Measurements from ENCODE around the gene CLSTN2.
A peak's percentile ranks its signal among the peaks of the same experiment; 100 is the strongest.

The CLSTN2 gene

DNA sequence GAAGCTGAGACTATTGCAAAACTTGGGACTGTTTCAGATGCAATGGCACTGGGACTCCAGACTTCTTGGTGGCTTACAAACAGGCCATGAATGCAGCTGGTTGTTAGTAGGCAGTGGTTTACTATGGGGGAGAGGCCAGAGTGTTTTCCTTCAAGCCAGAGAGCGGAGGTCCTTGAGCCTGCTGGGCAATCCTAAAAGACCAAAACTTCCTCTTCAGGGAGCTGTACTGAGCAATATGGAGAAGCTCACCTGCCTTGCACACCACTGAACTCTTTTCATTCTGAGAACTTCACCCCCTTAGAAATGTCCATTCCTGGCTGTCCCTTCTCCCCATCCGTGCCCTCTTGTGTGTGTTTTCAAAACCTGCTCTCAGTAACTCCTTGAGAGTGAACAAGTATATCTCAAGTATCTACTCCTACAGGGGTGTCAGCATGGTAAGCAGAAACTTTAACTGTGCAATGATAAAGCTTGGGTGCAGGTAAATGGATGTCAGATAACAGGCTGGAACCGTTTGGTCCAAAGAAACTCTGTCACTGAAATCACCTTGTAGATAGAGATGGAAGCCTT is 213.9 kb downstream of the CLSTN2 start:
- DNase-seq (ENCODE audit: low spot score) = no peak

DNA sequence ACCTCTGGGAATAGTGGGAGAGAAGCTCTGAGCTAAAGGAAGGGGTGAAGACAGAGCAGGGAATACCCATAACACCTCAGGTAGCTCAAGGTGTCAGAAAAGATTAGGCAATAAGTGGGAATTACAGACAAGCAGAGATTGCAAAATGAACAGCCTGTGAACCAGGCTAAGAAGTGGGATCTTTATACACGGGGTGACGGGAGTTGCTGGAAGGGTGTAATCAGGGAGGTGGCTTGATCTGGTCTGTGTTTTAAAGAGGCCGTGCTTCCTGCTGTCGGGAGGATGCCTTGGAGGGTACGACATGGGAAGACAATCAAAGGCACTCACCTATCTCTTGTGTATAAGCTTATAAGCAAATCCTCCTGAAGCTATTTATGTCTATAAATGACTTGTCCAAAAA is 216.3 kb downstream of the CLSTN2 start:
- DNase-seq (ENCODE audit: low spot score) = no peak

DNA sequence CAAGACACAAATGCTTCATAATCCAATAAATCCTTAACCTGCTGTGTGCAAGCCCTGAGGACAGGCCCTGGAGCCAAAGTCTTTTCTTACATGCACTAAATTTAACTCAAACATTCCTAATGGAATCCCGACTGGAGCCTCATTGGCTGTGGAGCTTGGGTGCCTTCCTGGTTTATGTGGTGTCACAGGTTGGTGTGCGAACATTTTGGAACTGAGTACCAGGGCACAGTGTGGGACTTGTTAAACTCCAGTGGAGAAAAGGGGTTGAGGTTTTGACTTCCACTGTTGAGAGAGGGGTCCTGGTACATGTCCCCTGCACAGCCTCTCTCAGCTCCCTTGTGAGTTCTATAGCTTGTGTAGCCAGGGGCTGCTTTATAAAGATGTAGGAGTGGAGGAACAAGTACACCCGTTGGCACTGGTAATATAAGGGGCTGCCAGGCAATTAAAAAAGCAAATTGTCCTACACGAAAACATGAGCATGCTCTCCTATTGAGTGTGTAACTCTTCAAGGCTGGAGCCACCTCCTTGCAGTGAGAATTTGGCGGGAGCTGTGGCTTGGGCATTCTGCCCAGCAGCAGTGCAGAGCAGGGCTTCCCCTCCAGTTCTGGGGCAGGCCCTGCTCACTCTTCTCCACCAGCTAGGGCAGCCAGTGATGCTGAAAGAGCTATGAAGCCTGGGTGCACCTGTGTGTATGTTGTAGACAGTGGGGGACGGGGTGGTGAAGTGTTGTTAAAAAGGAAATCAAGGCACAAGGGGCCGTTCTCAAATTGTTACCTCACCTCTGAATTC is 218.1 kb downstream of the CLSTN2 start:
- no peak for DNase-seq (ENCODE audit: low spot score)

DNA sequence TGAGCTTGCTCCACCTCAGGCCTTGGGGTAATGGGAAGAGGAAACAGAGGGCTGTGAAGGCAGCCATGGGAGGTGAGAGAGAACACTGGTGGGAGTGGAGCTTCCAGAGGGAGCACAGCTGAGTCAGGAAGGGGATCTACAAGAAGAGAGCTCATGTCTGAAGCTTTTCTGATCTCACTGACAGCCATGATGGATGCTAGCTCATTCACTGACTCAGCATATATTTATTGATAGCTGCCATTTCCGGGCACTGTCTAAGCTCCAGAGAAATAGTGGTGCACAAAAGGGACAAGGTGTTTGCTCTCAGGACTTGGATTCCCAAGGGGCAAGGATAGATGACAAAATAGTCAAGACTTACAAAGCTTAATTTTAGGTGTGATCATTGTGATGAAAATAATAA is 218.8 kb downstream of the CLSTN2 start:
- DNase-seq (ENCODE audit: low spot score) = no peak

DNA sequence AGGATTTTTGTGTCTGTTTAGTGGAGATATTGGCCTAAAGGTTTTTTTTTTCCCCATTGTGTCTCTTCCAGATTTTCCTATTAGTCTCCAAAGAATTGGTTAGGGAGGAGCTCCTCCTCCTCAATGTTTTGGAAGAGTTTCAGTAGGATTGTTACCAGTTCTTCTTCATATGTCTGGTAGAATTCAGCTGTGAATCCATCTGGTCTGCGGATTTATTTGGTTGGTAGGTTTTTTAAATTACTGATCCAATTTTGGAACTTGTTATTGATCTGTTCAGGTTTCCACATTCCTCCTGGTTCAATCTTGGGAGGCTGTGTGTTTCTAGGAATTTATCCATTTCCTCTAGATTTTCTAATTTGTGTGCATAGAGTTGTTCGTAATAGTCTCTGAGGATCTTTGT is 222.2 kb downstream of the CLSTN2 start:
- DNase-seq (ENCODE audit: low spot score) = no peak

DNA sequence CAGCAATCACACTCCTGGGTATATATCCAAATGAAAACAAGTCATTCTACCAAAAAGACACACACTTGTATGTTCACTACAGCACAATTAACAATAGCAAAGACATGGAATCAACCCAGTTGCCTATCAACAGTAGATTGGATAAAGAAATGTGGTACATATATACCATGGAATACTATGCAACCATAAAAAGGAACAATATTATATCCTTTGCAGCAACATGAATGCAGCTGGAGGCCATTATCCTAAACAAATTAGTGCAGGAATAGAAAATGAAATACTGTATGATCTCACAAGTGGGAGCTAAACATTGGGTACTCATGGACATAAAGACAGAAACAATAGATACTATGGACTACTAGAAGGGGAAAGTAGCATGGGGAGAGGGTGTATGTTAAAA is 224.7 kb downstream of the CLSTN2 start:
- no peak for DNase-seq (ENCODE audit: low spot score)

DNA sequence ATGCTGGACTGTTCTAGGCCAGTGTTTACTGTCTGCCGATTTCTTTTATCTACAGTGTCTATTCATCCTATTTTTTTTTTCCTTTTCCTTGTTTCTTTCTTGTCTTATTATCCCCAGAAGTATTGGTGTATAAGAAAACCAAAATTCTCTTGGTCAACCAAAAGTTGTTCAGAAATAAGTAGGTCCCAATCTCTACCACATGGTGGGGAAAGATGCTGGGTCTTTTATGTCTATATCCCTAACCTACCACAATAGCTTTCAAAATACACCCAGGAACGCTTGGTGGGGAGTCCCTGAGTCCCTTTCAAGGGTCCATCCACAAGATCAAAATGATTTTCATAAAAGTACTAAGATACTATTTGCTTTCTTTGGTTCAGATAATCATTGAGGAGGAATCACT is 225.6 kb downstream of the CLSTN2 start:
- DNase-seq (ENCODE audit: low spot score) = no peak

DNA sequence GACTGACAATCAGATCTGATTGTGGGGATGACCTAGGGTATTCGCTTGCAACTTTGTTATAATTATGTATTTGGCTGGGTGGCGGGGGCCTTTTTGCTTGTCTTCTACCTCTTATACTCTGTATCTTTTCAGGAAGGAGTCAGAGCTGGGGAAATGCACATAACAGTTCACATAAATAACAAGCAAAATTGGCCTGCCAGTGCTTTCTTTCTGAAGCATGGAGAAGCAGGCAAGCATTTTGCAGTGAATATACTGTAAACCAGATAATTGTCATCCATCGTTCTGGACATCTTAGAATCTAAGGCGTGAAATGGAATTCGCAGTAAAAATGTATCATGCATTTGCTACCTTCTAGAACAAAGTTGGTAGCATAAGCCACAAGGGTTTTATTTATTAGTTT is 227.6 kb downstream of the CLSTN2 start:
- no peak for DNase-seq (ENCODE audit: low spot score)

DNA sequence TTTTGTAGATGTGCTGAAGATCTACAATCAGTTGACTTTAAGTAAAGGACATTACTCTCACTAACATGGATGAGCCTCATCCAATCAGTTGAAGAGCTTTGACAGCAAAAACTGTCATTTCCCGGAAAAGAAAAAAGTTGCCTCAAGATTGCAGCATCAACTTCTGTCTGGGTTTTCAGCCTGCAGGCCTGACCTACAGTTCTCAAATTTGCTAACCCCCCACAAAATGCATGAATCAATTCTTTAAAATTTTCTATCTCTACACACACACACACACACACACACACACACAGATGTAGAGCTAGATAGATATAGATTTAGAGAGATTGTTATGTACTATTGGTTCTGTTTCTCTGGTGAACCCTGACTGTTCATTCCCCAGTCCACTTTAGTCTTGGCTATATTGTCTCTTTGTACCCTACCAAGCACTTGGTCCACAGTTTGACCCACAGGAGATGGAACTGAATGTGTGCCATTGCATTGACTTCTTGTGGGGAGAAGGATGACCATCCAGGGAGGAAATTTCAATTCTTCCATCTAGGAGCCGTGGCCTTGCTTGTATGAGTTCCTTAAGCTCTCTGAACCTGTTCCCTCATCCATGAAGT is 228.3 kb downstream of the CLSTN2 start:
- no peak for DNase-seq (ENCODE audit: low spot score)

DNA sequence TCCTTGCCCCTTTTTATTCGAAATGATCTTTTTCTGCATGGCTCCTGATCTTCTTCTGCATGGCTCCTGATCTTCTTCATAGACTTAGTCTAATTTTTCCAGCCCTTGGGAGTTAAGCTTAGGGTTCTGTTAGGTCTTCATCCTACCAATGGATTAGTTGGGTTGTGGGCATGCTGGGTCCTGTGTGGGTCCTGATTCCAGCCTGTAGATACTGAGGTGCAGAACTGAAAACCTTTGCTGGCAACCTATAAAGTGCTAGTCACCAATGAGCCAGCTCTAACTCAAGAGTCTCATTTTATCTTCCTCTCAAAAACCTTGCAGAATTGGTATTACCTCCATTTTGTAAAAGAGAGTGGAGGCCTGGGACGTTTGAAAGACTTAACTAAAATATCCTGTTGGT is 229.2 kb downstream of the CLSTN2 start:
- no peak for DNase-seq (ENCODE audit: low spot score)

DNA sequence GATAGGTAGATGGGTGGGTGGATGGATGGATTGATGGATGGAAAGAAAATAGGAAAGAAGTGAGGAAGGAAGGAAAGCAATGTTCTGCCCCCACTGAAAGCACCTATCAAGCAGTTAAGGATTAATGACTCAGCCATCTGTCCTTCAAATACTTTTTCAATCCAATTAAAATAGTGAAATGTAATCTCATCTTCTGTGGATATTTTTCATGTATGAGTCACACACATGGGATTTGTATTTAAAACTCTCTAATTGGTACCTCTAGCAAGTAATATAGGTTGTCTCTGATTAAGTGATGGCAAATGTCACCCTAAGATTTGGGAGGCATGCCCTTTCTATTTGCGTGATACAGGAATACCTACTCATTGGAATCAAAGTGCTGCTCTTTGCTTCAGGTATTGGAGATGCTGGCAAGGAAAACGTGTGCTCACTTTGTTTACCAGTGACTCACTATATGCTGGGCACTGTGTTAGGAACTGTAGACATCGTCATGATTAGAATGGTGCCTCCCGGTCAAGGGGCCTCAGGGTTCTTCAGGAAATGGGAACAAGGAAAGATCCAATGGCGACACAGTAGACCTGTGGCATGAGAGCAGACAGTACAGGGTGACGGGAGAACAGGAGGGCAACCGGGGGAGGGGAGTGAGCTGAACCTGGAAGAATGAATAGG is 230.1 kb downstream of the CLSTN2 start:
- no peak for DNase-seq (ENCODE audit: low spot score)

DNA sequence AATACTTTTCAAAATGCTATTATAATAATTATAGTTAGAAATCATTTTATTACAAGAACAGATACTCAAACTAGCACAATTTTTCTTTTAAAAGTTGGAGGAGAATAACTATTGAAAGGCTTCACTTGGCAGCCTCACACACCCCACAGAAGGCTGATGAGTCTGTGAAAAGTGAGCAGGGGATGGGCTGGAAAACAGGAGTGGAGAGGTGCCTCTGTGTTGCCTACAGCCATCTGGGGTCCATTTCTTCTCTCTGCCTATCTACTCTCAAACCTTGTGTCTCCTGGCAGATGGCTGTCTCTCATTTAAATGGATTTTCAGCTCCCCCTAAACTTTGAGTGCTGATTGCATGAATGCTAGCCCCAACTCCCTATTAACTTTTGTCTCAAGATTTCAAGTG is 230.8 kb downstream of the CLSTN2 start:
- DNase-seq (ENCODE audit: low spot score) = no peak

DNA sequence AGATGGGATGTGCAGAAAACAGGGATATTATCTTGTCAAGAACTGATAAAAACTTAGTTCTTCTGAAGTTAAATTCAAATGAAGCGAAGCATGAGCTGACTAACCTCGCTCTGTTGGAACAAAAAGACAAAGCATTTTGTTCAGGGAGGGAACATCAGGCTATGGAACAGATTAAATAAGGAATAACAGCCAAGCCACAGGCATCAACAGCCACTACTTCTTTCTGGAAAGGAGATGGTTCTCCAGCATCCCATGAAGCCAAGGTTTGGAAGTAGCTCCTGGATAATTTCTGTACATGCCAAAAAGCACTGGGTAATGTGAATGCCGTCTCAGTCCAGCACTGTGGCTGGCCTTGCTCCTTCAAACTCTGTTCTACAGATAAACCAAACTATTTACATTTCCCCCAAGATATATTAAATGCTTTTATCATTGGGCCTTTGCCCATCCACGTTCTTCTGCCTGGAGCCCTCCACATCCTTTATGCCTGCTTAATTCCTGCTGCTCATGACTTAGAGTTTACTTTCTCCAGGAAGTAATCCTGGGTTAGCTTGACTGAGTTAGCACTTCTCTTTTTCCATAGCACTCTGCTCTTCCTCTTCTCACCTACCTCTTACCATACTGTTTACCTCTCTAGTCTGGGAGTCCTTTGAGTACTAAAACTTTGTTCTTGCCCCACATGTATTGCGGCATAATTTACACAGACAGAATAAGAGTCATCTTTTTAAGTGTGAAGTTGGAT is 232.0 kb downstream of the CLSTN2 start:
- DNase-seq (ENCODE audit: low spot score) = no peak

DNA sequence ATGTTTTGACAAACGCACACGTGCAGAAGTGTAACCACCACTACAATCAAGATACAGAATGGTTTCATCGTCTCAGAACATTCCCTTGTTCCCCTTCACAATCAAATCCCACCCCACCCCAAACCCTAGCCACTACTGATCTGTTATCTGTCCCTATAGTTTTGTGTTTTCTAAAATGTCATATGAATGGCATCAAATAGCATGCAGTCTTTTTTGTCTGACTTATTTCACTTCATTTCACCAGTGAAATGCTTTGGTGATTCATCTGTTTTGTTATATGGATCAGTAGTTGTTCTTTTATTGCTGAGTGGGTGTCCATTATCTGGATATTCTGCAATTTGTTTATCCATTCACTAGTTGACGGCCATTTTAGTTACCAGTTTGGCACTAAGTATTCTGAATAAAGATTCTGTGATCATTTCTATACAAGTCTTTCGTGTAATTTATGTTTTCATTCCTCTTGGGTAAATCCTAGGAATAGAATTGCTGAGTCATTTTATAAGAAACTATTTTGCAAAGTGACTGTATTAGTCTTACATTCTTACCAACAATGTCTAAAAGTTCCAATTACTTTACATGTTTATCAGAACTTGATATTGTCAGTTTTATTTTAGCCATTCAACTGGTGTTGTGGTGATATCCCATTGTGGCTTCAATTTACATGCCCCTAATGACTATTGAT is 232.8 kb downstream of the CLSTN2 start:
- no peak for DNase-seq (ENCODE audit: low spot score)

DNA sequence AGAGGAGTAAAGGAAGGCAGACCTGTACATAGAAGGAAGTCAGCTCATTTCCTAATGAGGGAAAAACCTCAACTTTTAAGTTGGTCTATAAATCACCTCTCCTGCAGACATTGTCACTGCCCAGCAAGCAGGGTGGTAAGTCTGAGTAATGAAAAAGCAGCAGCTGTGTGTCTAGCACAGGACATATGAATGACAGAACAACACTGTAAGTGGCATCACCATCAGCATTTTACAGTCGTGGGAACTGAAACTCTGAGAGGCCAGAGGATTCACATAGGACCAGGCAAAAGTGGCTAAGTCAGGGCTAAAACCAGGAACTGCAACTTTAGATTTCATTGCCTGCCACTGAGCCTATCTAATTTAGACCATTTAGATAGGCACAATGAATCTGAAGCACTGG is 235.6 kb downstream of the CLSTN2 start:
- DNase-seq (ENCODE audit: low spot score) = no peak

DNA sequence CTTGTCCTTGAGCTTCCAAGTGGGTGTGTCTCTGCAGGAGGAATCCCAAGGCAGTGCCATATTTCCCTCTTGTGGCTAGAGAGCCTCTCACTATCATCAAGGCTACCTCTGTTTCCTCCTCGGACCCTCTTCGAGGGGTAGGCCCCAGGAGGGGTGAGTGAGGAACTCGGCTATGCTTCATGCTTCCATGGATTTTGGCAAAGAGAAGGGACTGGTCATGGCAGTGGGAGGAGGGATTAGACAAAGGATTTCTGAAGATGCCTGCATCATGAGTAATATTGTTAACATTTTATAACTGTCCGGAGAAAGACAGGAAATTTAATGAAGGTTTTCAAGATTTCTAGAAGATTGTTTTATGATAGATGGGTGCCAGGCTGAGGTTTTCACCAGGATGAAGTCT is 241.5 kb downstream of the CLSTN2 start:
- DNase-seq (ENCODE audit: low spot score) = peak; percentile 61

DNA sequence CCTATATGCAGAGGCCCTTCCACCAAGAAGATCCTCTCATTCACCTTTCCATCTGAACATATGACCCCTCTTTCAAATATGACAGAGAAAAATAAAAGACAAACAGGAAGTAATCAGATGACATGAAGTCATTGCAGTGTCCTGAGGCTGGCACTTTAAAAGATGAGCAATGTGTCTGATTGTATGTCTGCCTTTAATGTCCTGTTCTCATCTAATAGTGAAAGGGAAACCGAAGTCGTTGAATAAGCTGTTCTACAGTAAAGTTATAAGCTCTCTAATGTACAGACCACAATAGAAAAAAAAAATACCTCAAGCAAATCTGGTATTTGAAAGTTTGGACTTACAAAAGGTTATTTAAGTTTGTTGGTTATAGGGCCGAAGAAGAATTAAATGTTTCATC is 243.0 kb downstream of the CLSTN2 start:
- no peak for DNase-seq (ENCODE audit: low spot score)

DNA sequence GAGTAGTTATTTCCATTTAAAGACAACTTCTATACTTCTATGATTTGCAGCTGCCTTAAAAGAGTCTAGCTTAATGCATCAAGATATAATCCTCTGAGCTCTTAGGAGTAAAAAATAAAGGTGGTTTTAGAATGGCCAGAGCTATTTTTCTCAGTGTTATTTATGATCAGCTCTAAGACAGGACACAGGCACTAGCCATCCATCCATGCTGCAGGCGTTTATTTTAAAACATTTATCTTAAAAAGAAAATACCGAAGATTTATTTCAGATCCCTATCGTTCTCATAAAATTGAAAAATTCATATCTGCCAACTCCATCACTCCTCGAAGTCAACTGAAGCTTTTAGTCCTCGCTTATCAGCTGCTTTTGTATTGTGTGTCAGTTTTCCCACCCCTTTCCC is 243.5 kb downstream of the CLSTN2 start:
- no peak for DNase-seq (ENCODE audit: low spot score)

DNA sequence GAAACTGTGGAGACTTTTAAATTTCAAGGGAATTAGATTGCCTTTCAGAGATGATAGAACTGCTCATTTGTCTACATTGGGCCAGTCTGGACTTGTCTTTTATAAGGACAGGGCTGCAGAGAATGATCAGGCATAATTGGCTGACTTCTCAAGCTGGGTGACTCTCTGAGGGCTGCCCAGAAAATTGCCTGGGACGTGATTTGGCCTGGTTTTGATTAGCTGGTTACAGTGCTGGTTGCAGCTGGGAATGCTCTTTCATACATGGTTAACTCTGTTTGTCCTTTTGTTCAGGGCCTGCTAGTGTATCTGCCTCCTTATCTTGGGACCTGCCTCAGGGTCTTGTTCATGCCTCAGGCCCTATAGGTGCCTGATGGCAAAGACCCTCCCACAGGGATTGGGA is 245.6 kb downstream of the CLSTN2 start:
- DNase-seq (ENCODE audit: low spot score) = no peak

DNA sequence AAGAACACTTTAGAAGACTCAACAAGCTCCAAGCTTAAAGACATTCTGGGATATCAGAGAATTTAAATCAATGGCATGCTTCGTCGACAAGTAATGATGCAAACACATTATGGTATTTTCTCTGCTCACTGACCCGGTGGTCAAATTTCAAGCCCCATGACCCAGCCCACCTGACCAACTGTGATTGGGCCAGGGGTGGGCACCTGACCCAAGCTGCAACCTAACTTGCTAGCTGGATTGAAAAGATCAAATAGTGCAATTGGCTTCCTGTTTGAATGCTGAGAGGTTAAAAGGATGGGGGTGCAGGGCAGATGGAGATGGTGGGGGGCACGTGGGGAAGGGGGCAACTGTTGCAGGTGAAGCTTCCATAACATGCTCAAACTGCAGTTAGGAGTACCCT is 250.4 kb downstream of the CLSTN2 start:
- DNase-seq (ENCODE audit: low spot score) = no peak

DNA sequence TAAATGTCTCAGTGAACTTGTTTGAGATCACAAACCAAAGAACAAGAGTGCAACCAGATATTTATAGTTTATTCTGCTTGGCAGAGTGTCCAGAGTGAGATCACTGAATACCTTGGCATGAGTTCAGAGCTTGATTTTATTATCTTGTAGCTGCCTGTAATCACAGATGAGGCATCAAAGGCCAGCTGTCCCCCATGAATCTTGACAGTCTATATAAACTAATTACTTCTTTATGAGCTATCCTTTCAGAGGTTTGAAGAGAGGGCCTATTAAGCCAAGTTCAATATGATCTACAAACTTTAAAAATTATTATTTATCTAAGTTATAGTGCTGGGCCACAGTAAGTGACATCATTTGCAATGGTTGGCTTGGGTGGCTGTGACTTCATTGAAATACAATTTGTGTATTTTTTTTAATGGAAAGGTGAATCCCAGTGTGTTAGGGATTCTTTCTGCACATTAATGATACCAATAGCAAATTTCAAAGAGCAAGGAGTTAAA is 251.5 kb downstream of the CLSTN2 start:
- peak; percentile 19 for DNase-seq (ENCODE audit: low spot score)

DNA sequence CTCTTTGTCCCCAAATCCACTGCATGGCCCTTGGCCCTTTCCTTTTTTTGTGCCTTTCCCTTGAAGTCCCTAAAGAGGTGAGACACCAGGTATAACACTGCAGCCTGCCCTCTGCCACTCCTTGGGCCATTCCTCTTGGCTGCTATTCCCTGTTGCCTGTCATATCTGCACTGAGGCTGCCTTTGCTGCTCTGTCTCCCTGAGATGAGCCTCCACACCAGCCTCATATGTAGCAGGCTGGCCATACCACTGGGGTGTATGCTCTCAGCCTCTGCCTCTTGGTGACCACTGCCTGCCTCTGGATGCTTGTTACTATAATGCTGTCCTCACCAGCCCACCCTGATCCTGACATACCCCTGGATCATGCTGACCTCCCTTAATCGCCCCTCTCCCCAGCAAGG is 252.0 kb downstream of the CLSTN2 start:
- DNase-seq (ENCODE audit: low spot score) = no peak

All from AG20443 (cell line).